ENCODE measurements around the gene ZFAND6. TPM values are rescaled to one million over a fixed set of nuclear protein-coding genes. Genes with fewer than 3 reads are reported as not detected.

Gene ZFAND6
- total and polyA plus RNA-seq, 7 experiments from 2014 or later = 51.0 to 113 (median 79.8) TPM

GRCh38 chr15:80140909-80141308 is 81.4 kb downstream of the ZFAND6 start:
- no peak for DNase-seq
- H3K27ac ChIP-seq (ENCODE audit: low read depth, low read length) = no peak overlapping the region
- Mint-ChIP-seq H3K27ac (no peak overlapping the region), H3K4me1 (no peaks in the 10 kb centered on the region), H3K27me3 (peaks cover 0 to 10% (median 0%) of the 10 kb centered on the region in 5 donors), H3K4me3 (no peak overlapping the region), H3K36me3 (peaks cover 1 to 24% (median 7%) of the 10 kb centered on the region in 5 donors), H3K9me3 (peaks cover 0 to 6% (median 0%) of the 10 kb centered on the region in 11 donors)
- ATAC-seq = peak; percentile 26
- no peak overlapping the region for H3K4me3 ChIP-seq (ENCODE audit: low read length)
- H3K9me3 ChIP-seq (ENCODE audit: control insufficient read depth in 2 of 3, low read length in 3 of 3) = no peaks in the 10 kb centered on the region
- ChIA-PET CTCF (interaction anchor here (0.7 kb wide), 1 partner anchor 217 kb away, joined by 3 read pairs; no protein-coding TSS in a partner anchor), POLR2A (no interaction called here)
- no peaks in the 10 kb centered on the region for H3K27me3 ChIP-seq (ENCODE audit: control insufficient read depth in 2 of 2, insufficient read depth in 2 of 2, low read length in 2 of 2)
- intact Hi-C loops (cut with micrococcal nuclease) = no loop called here
- H3K4me1 ChIP-seq (ENCODE audit: control insufficient read depth in 2 of 2, insufficient read depth in 2 of 2, low read length in 2 of 2) = no peaks in the 10 kb centered on the region
- no peaks in the 10 kb centered on the region for H3K36me3 ChIP-seq (ENCODE audit: control insufficient read depth in 2 of 3, insufficient read depth in 3 of 3, low read length in 3 of 3)

DNA sequence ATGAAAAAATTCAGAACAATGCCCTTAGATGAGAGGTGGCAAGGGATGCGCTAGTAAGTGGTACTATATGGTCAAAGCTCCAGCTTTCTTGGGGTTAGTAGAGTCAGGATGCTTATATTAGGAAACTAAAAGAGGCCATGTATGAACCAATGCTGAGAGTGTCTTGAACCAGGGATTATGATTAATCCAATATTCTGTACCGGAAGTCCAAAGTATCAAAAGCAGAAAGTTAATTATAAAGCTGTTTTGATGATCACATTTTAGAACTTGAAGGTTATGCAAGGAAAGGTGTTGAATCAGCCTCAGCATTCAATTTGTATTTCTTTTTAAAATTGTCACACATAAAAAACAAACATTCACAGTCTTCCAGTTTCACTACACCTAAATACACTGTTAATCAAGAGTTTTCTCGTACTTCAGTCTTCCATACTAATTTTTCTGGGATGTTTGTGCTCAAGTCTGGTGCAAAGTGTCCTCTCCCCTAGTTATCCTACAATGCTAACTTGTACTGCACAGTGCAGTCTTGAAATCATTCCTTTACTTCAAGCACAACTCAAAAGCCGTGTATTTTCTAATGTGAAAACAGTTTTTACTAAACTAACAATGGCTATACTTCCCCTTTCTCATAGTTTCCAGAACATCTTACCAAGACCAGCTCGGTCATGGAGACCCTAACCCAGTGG is 82.6 kb downstream of the ZFAND6 start:
- CTCF ChIA-PET = no interaction called here
- Histone ChIP-seq H3K4me1 (ENCODE audit: control insufficient read depth in 2 of 2, insufficient read depth in 2 of 2, low read length in 2 of 2) (no peaks in the 10 kb centered on the region), H3K27me3 (ENCODE audit: control insufficient read depth in 2 of 2, insufficient read depth in 2 of 2, low read length in 2 of 2) (no peaks in the 10 kb centered on the region), H3K9me3 (ENCODE audit: control insufficient read depth in 2 of 3, low read length in 3 of 3) (no peaks in the 10 kb centered on the region), H3K4me3 (ENCODE audit: low read length) (no peak overlapping the region), H3K36me3 (ENCODE audit: control insufficient read depth in 2 of 3, insufficient read depth in 3 of 3, low read length in 3 of 3) (no peaks in the 10 kb centered on the region), H3K27ac (ENCODE audit: low read depth, low read length) (no peak overlapping the region)
- H3K36me3 Mint-ChIP-seq = peaks cover 1 to 22% (median 5%) of the 10 kb centered on the region in 5 donors
- H3K4me3 Mint-ChIP-seq = no peak overlapping the region
- H3K9me3 Mint-ChIP-seq = peaks cover 0 to 9% (median 0%) of the 10 kb centered on the region in 11 donors
- no peak for DNase-seq
- no peak for ATAC-seq
- POLR2A ChIA-PET = no interaction called here
- H3K27ac Mint-ChIP-seq = no peak overlapping the region
- H3K4me1 Mint-ChIP-seq = no peaks in the 10 kb centered on the region
- H3K27me3 Mint-ChIP-seq = peaks cover 0 to 21% (median 0%) of the 10 kb centered on the region in 5 donors
- intact Hi-C loops (cut with micrococcal nuclease) = no loop called here

- no peaks in the 10 kb centered on the region for H3K9me3 ChIP-seq (ENCODE audit: control insufficient read depth in 2 of 3, low read length in 3 of 3)
- Mint-ChIP-seq H3K27ac (no peak overlapping the region), H3K4me3 (no peak overlapping the region), H3K4me1 (no peaks in the 10 kb centered on the region), H3K27me3 (peaks cover 0 to 22% (median 0%) of the 10 kb centered on the region in 5 donors), H3K9me3 (peaks cover 0 to 9% (median 0%) of the 10 kb centered on the region in 11 donors), H3K36me3 (peaks cover 0 to 16% (median 1%) of the 10 kb centered on the region in 5 donors)
- ChIA-PET CTCF (no interaction called here), POLR2A (no interaction called here)
- ATAC-seq (no peak), DNase-seq (no peak)
- intact Hi-C loops (cut with micrococcal nuclease) = no loop called here
- H3K27me3 ChIP-seq (ENCODE audit: control insufficient read depth in 2 of 2, insufficient read depth in 2 of 2, low read length in 2 of 2) = no peaks in the 10 kb centered on the region
- no peaks in the 10 kb centered on the region for H3K4me1 ChIP-seq (ENCODE audit: control insufficient read depth in 2 of 2, insufficient read depth in 2 of 2, low read length in 2 of 2)
- no peak overlapping the region for H3K27ac ChIP-seq (ENCODE audit: low read depth, low read length)
- no peaks in the 10 kb centered on the region for H3K36me3 ChIP-seq (ENCODE audit: control insufficient read depth in 2 of 3, insufficient read depth in 3 of 3, low read length in 3 of 3)
- no peak overlapping the region for H3K4me3 ChIP-seq (ENCODE audit: low read length)
These were observed 83.2 kb downstream of the ZFAND6 start for GRCh38 chr15:80142646-80143045.

- ATAC-seq (no peak), DNase-seq (no peak)
- Mint-ChIP-seq H3K27ac (no peak overlapping the region), H3K9me3 (peaks cover 0 to 3% (median 0%) of the 10 kb centered on the region in 11 donors), H3K36me3 (peaks cover 0 to 6% (median 0%) of the 10 kb centered on the region in 5 donors), H3K27me3 (peaks cover 0 to 28% (median 0%) of the 10 kb centered on the region in 5 donors), H3K4me3 (peak overlapping the region in 5 of 10 donors; percentile 14 to 88 (median 23)), H3K4me1 (peaks cover 0 to 36% (median 22%) of the 10 kb centered on the region in 7 donors)
- intact Hi-C loops (cut with micrococcal nuclease) = loop anchor here (5.0 kb wide), 2 partner anchors 1126 to 1171 kb away; partner anchors contain the start of gene STARD5 (in 1 of the 2)
- POLR2A ChIA-PET = interaction anchor here (1.4 to 1.6 kb wide), 2 partner anchors 92 to 228 kb away, joined by 3 to 4 read pairs; partner anchors contain the start of gene ZFAND6
- Histone ChIP-seq H3K27me3 (ENCODE audit: control insufficient read depth in 2 of 2, insufficient read depth in 2 of 2, low read length in 2 of 2) (no peaks in the 10 kb centered on the region), H3K4me3 (ENCODE audit: low read length) (no peak overlapping the region), H3K9me3 (ENCODE audit: control insufficient read depth in 2 of 3, low read length in 3 of 3) (no peaks in the 10 kb centered on the region), H3K27ac (ENCODE audit: low read depth, low read length) (no peak overlapping the region), H3K4me1 (ENCODE audit: control insufficient read depth in 2 of 2, insufficient read depth in 2 of 2, low read length in 2 of 2) (peaks cover 0 to 7% of the 10 kb centered on the region in 2 donors), H3K36me3 (ENCODE audit: control insufficient read depth in 2 of 3, insufficient read depth in 3 of 3, low read length in 3 of 3) (no peaks in the 10 kb centered on the region)
- CTCF ChIA-PET = interaction anchor here (0.9 kb wide), 1 partner anchor 255 kb away, joined by 3 read pairs; the partner anchor contains the start of gene MTHFS
These were observed 91.7 kb downstream of the ZFAND6 start for GRCh38 chr15:80151148-80151547.

DNA sequence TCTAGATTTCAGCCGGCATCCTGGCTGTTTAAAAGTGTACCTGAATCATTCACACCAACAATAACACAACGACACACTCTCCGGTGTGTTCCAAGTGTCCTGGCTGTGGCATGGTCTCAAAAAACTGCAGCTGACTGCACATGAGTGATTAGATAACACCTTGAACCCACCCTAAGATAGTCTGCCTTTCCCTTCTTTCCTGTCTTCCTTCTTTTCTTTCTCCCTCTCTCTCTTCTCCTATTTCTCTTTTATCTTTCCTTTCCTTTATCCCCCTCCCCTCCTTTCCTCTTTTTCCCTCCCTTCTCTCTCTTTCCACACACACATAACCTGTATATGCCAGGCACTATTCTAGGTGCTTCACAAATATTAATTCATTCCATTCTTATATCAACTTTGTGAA is 92.1 kb downstream of the ZFAND6 start:
- POLR2A ChIA-PET = interaction anchor here (0.6 to 1.4 kb wide), 3 partner anchors 91 to 228 kb away, joined by 3 to 7 read pairs (median 3); partner anchors contain the start of gene ZFAND6
- CTCF ChIA-PET = interaction anchor here (0.9 kb wide), 2 partner anchors 86 to 255 kb away, joined by 3 read pairs; partner anchors contain the start of gene MTHFS
- intact Hi-C loops (cut with micrococcal nuclease) = loop anchor here (5.0 kb wide), 2 partner anchors 1126 to 1171 kb away; partner anchors contain the start of gene STARD5 (in 1 of the 2)

DNA sequence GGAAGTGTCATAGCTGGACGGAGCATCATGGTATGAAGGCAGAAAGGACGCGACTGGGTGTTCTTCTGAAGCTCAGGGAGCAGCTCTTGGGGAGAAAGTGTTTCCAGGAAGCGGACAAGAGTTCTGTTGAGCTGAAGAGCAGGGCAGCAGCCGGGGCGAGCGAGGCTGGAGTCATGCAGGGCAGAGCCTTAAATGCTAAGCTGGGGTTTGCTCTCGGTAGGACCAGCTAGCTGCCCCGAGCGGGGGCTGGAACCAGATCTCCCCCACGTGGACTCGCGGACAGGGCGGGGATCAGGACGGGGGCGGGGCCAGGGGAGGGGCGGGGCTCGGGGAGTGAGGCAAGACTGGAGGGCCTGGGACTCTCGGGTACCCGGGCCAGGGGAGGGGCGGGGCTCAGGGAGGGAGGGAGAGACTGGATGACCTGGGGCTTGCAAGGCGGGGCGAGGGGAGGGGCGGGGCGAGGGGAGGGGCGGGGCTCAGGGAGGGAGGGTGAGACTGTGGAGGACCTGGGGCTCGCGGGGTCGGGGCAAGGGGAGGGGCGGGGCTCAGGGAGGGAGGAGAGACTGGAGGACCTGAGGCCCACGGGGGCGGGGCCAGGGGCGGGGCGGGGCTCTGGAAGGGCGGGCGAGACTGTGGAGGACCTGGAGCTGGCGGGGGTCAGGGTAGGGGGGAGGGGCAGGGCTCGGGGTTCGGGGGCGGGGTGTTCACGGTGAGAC is 92.9 kb downstream of the ZFAND6 start:
- DNase-seq = peak; percentile 46 to 86 (median 69)
- Mint-ChIP-seq H3K27me3 (peaks cover 0 to 18% (median 0%) of the 10 kb centered on the region in 5 donors), H3K27ac (peak overlapping the region; percentile 70 to 90 (median 83)), H3K36me3 (peaks cover 0 to 6% (median 0%) of the 10 kb centered on the region in 5 donors), H3K4me1 (peaks cover 0 to 36% (median 22%) of the 10 kb centered on the region in 7 donors), H3K4me3 (peak overlapping the region; percentile 85 to 97 (median 92)), H3K9me3 (no peaks in the 10 kb centered on the region)
- Histone ChIP-seq H3K27ac (ENCODE audit: low read depth, low read length) (peak overlapping the region; percentile 64), H3K9me3 (ENCODE audit: control insufficient read depth in 2 of 3, low read length in 3 of 3) (no peaks in the 10 kb centered on the region), H3K4me1 (ENCODE audit: control insufficient read depth in 2 of 2, insufficient read depth in 2 of 2, low read length in 2 of 2) (peaks cover 0 to 7% of the 10 kb centered on the region in 2 donors), H3K27me3 (ENCODE audit: control insufficient read depth in 2 of 2, insufficient read depth in 2 of 2, low read length in 2 of 2) (no peaks in the 10 kb centered on the region), H3K4me3 (ENCODE audit: low read length) (peak overlapping the region; percentile 73), H3K36me3 (ENCODE audit: control insufficient read depth in 2 of 3, insufficient read depth in 3 of 3, low read length in 3 of 3) (no peaks in the 10 kb centered on the region)
- POLR2A ChIA-PET = interaction anchor here (0.6 to 1.4 kb wide), 3 partner anchors 92 to 229 kb away, joined by 3 to 7 read pairs (median 3); partner anchors contain the start of gene ZFAND6
- ATAC-seq = peak; percentile 84
- CTCF ChIA-PET = interaction anchor here (0.5 to 0.9 kb wide), 2 partner anchors 64 to 87 kb away, joined by 3 read pairs; no protein-coding TSS in a partner anchor
- intact Hi-C loops (cut with micrococcal nuclease) = loop anchor here (1.0 to 5.0 kb wide), 11 partner anchors 80 to 1170 kb away; partner anchors contain the start of genes ZFAND6 (in 2 of the 2), BCL2A1 (in 1 of the 2), MESD (in 1 of the 2) and MTHFS (in 1 of the 2)

More for the DNA sequence above, 92.1 kb downstream of the ZFAND6 start:
- H3K9me3 ChIP-seq (ENCODE audit: control insufficient read depth in 2 of 3, low read length in 3 of 3) = no peaks in the 10 kb centered on the region
- H3K27ac ChIP-seq (ENCODE audit: low read depth, low read length) = peak overlapping the region; percentile 64
- DNase-seq (no peak), ATAC-seq (no peak)
- Mint-ChIP-seq H3K27me3 (peaks cover 0 to 24% (median 0%) of the 10 kb centered on the region in 5 donors), H3K9me3 (no peaks in the 10 kb centered on the region), H3K27ac (peak overlapping the region in 8 of 9 donors; percentile 70 to 90 (median 83)), H3K4me3 (peak overlapping the region; percentile 73 to 97 (median 88)), H3K36me3 (peaks cover 0 to 6% (median 0%) of the 10 kb centered on the region in 5 donors), H3K4me1 (peaks cover 0 to 36% (median 22%) of the 10 kb centered on the region in 7 donors)
- no peaks in the 10 kb centered on the region for H3K27me3 ChIP-seq (ENCODE audit: control insufficient read depth in 2 of 2, insufficient read depth in 2 of 2, low read length in 2 of 2)
- no peaks in the 10 kb centered on the region for H3K36me3 ChIP-seq (ENCODE audit: control insufficient read depth in 2 of 3, insufficient read depth in 3 of 3, low read length in 3 of 3)
- H3K4me3 ChIP-seq (ENCODE audit: low read length) = peak overlapping the region; percentile 46
- H3K4me1 ChIP-seq (ENCODE audit: control insufficient read depth in 2 of 2, insufficient read depth in 2 of 2, low read length in 2 of 2) = peaks cover 0 to 7% of the 10 kb centered on the region in 2 donors

Measured in naive thymus-derived CD4-positive, alpha-beta T cell (primary cell).